HCT116 (cell line): Measurements from ENCODE around the gene PCNP. TPM values are rescaled to one million over a fixed set of nuclear protein-coding genes. Genes with fewer than 3 reads are reported as not detected.

Source experiments
- ATAC-seq: fragments of 200-7000 bp; cut with Tn5 transposase; 2 replicates; pipeline ENCODE4 v1.9.1; 2020; ENCODE audit warnings: mild to moderate bottlenecking, moderate library complexity
- BruUV-seq: library from RNA; stranded (reverse); fragments of 400-500 nt; replicated peaks from 2 replicates; lab custom pipeline; 2021; lab: Mats Ljungman, UMichigan
- CTCF ChIA-PET: fragments of 300-600 bp; sonication (Branson Sonifier 250); formaldehyde crosslinking; loops from one replicate; lab custom pipeline; 2021; ENCODE audit warnings: antibody characterized with exemption; lab: Charles Lee
- POLR2A ChIA-PET: fragments of 300-600, 350-600 bp; sonication (Branson Sonifier 250); formaldehyde crosslinking; loops from one replicate; lab custom pipeline; 2021; ENCODE audit warnings: antibody characterized with exemption; lab: Charles Lee
- RAD21 ChIA-PET, 2 experiments: fragments of 300-600 bp; sonication (Branson Sonifier 250); formaldehyde crosslinking; loops; one replicate each; lab custom pipeline; 2023; ENCODE audit warnings: low total read pairs in 2 of 2; ENCODE audit not compliant: uncharacterized antibody in 2 of 2, unreplicated experiment in 2 of 2, low non-redundant PET in 1 of 2; lab: Charles Lee
- DNase-seq: peaks from one replicate; pipeline ENCODE4 v3.0.0-alpha.2; 2010; ENCODE audit warnings: low read depth, low spot score
- H2AFZ ChIP-seq: fragments of 200-600 bp; shearing (Covaris generic), sonication (generic); 2 replicates; pipeline ENCODE4 v1.6.1; 2017; ENCODE audit warnings: low read depth, mixed run types, mixed read lengths, antibody characterized with exemption, low read length; ENCODE audit not compliant: poor library complexity, severe bottlenecking
- H3K27ac ChIP-seq: 2 replicates; pipeline ENCODE4 v1.5.1; 2012; ENCODE audit warnings: low read depth, low read length
- H3K27me3 ChIP-seq: fragments of 200-600 bp; sonication (generic); 2 replicates; pipeline ENCODE4 v1.6.1; 2016; ENCODE audit warnings: mixed run types, low read length, mixed read lengths; ENCODE audit not compliant: insufficient read depth
- H3K36me3 ChIP-seq, 2 experiments: fragments of 200-500 bp in 1 of 2; fragments of 200-600 bp in 1 of 2; sonication (Bioruptor generic) in 1 of 2; sonication (generic) in 1 of 2; 2 replicates each; pipeline versions ENCODE4 v1.5.1 to v1.6.1; 2014 to 2016; ENCODE audit warnings: low read length in 2 of 2, inconsistent platforms in 1 of 2, mixed read lengths in 1 of 2, mixed run types in 1 of 2; ENCODE audit not compliant: insufficient read depth in 2 of 2, control insufficient read depth in 1 of 2
- H3K4me1 ChIP-seq, 2 experiments: fragments of 200-600 bp in 1 of 2; sonication (generic) in 1 of 2; 2 replicates each; pipeline versions ENCODE4 v1.5.1 to v1.6.1; 2012 to 2017; ENCODE audit warnings: low read length in 2 of 2, inconsistent platforms in 1 of 2, mild to moderate bottlenecking in 1 of 2, mixed read lengths in 1 of 2, mixed run types in 1 of 2, moderate library complexity in 1 of 2; ENCODE audit not compliant: insufficient read depth in 2 of 2, control insufficient read depth in 1 of 2
- H3K4me2 ChIP-seq: fragments of 200-600 bp; sonication (generic); 2 replicates; pipeline ENCODE4 v1.6.1; 2017; ENCODE audit warnings: mixed run types, low read length, mixed read lengths
- H3K4me3 ChIP-seq, 2 experiments: fragments of 200-600 bp in 1 of 2; sonication (generic) in 1 of 2; replicated peaks in 1 of 2; 2 replicates each; pipeline ENCODE4 v1.5.1; 2011 to 2016; ENCODE audit warnings: low read length in 2 of 2, control low read depth in 1 of 2, low read depth in 1 of 2, mild to moderate bottlenecking in 1 of 2, mixed read lengths in 1 of 2, mixed run types in 1 of 2
- H3K79me2 ChIP-seq: fragments of 200-600 bp; sonication (generic); 2 replicates; pipeline ENCODE4 v1.6.1; 2017; ENCODE audit warnings: mild to moderate bottlenecking, mixed run types, low read length, moderate library complexity, mixed read lengths; ENCODE audit not compliant: insufficient read depth
- H3K9ac ChIP-seq: fragments of 200-600 bp; sonication (generic); 2 replicates; pipeline ENCODE4 v1.6.1; 2016; ENCODE audit warnings: low read length, mixed read lengths
- H3K9me2 ChIP-seq: fragments of 200-600 bp; sonication (generic), shearing (Covaris generic); 2 replicates; pipeline ENCODE4 v1.6.1; 2017; ENCODE audit warnings: mixed run types, mild to moderate bottlenecking, moderate library complexity; ENCODE audit not compliant: insufficient read depth
- H3K9me3 ChIP-seq, 2 experiments: fragments of 200-500 bp in 1 of 2; fragments of 200-600 bp in 1 of 2; sonication (Bioruptor generic) in 1 of 2; sonication (generic) in 1 of 2; 2 replicates each; pipeline ENCODE4 v1.6.1; 2014 to 2017; ENCODE audit warnings: low read length in 2 of 2, mixed read lengths in 2 of 2, inconsistent platforms in 1 of 2, low read depth in 1 of 2, mild to moderate bottlenecking in 1 of 2, mixed run types in 1 of 2, moderate library complexity in 1 of 2; ENCODE audit not compliant: control insufficient read depth in 1 of 2, insufficient read depth in 1 of 2
- H4K20me1 ChIP-seq: fragments of 200-600 bp; sonication (generic), shearing (Covaris generic); 2 replicates; pipeline ENCODE4 v1.6.1; 2017; ENCODE audit warnings: mixed run types, mild to moderate bottlenecking, moderate library complexity; ENCODE audit not compliant: insufficient read depth
- CEBPB ChIP-seq: IDR thresholded peaks from 2 replicates; pipeline ENCODE4 v1.6.1; 2012; ENCODE audit warnings: low read depth
- EGR1 ChIP-seq: IDR thresholded peaks from 2 replicates; pipeline ENCODE4 v1.6.1; 2012; ENCODE audit warnings: low read depth
- ELF1 ChIP-seq: IDR thresholded peaks from 2 replicates; pipeline ENCODE4 v1.6.1; 2012; ENCODE audit warnings: low read depth, borderline replicate concordance
- EZH2 ChIP-seq: fragments of 200-600 bp; sonication (generic); IDR thresholded peaks from 2 replicates; pipeline ENCODE4 v1.6.1; 2017; ENCODE audit warnings: antibody characterized with exemption, mixed run types
- EZH2phosphoT487 ChIP-seq: fragments of 200-600 bp; IDR thresholded peaks from 2 replicates; pipeline ENCODE4 v1.6.1; 2018; ENCODE audit warnings: antibody characterized with exemption, borderline replicate concordance
- FOSL1 ChIP-seq: IDR thresholded peaks from 2 replicates; pipeline ENCODE4 v1.6.1; 2012; ENCODE audit warnings: low read depth
- JUND ChIP-seq: IDR thresholded peaks from 2 replicates; pipeline ENCODE4 v1.6.1; 2012
- POLR2AphosphoS5 ChIP-seq: IDR thresholded peaks from 2 replicates; pipeline ENCODE4 v1.6.1; 2011; ENCODE audit warnings: mild to moderate bottlenecking, low read depth, low read length, moderate library complexity
- RAD21 ChIP-seq: IDR thresholded peaks from 2 replicates; pipeline ENCODE4 v1.6.1; 2012; ENCODE audit warnings: low read depth, mild to moderate bottlenecking
- SIN3A ChIP-seq: IDR thresholded peaks from 2 replicates; pipeline ENCODE4 v1.6.1; 2012; ENCODE audit warnings: low read depth
- SRF ChIP-seq: IDR thresholded peaks from 2 replicates; pipeline ENCODE4 v1.6.1; 2012; ENCODE audit warnings: low read depth
- TCF7L2 ChIP-seq: IDR thresholded peaks from 2 replicates; pipeline ENCODE4 v1.7.0; 2011; ENCODE audit warnings: borderline replicate concordance, inconsistent platforms; ENCODE audit not compliant: insufficient read depth, insufficient read length; ENCODE audit errors: extremely low read depth
- YY1 ChIP-seq: IDR thresholded peaks from 2 replicates; pipeline ENCODE4 v1.6.1; 2011; ENCODE audit warnings: low read length, low read depth, moderate library complexity, mild to moderate bottlenecking; ENCODE audit not compliant: insufficient replicate concordance; ENCODE audit errors: extremely low read depth
- ZFX ChIP-seq: fragments of 450-650 bp; IDR thresholded peaks from 2 replicates; pipeline ENCODE4 v1.6.1; 2017
- ZNF274 ChIP-seq: fragments of 200-500 bp; sonication (Bioruptor generic); IDR thresholded peaks from 2 replicates; pipeline ENCODE4 v1.6.1; 2014; ENCODE audit warnings: mild to moderate bottlenecking, low read depth, low read length, inconsistent platforms
- intact Hi-C: fragments of 100-400 bp; cut with micrococcal nuclease; formaldehyde crosslinking; loops from 2 replicates; pipeline ENCODE4 v1.10.0; 2022
- total RNA-seq: library from RNA; stranded (reverse); gene quantifications from one replicate; pipeline ENCODE4 v1.2.1, GENCODE V29; 2021; ENCODE audit not compliant: unreplicated experiment
- TF ChIP-seq, protein P1 (sequence below): IDR thresholded peaks from 2 replicates; pipeline ENCODE4 v1.6.1; 2012
- TF ChIP-seq, protein P2 (sequence below): IDR thresholded peaks from 2 replicates; pipeline ENCODE4 v1.6.1; 2012
- TF ChIP-seq, protein P3 (sequence below): IDR thresholded peaks from 2 replicates; pipeline ENCODE4 v1.6.1; 2011; ENCODE audit warnings: mild to moderate bottlenecking, low read length, moderate library complexity; ENCODE audit not compliant: insufficient replicate concordance; ENCODE audit errors: extremely low read depth

PCNP gene
- total RNA-seq, 1 experiment from 2014 or later: 177 TPM

GRCh38 chr3:101574388-101575112 lies 570 bp downstream of the PCNP start:
- Histone ChIP-seq H3K27ac (peak overlapping the region; percentile 91), H3K79me2 (peaks cover 55% of the 10 kb centered on the region), H3K9me3 (no peaks in the 10 kb centered on the region), H3K4me3 (peak overlapping the region; percentile 81 to 95), H3K36me3 (peaks cover 5 to 24% of the 10 kb centered on the region in 2 experiments), H3K9me2 (no peaks in the 10 kb centered on the region), H3K27me3 (no peaks in the 10 kb centered on the region), H3K4me2 (peak overlapping the region; percentile 70), H3K9ac (peak overlapping the region; percentile 93), H3K4me1 (peaks cover 11 to 24% of the 10 kb centered on the region in 2 experiments), H2AFZ (no peak overlapping the region), H4K20me1 (peaks cover 9% of the 10 kb centered on the region)
- TSS peak; percentile 54 for BruUV-seq
- TF ChIP-seq SRF (no peak), ZFX (peak; percentile 99), RAD21 (no peak), TCF7L2 (peak; percentile 18), ZNF274 (no peak), JUND (no peak), EZH2 (no peak), EGR1 (no peak)
- CTCF ChIA-PET: interaction anchor here (1.0 to 1.3 kb wide), 4 partner anchors 13 to 134 kb away, joined by 3 to 8 read pairs (median 6); partner anchors contain the start of gene TRMT10C
- peak; percentile 66 for ATAC-seq
- no peak for DNase-seq
- POLR2A ChIA-PET: interaction anchor here (1.0 to 1.5 kb wide), 3 partner anchors 11 to 103 kb away, joined by 4 to 11 read pairs (median 6); partner anchors contain the start of genes TRMT10C and ZBTB11
- RAD21 ChIA-PET: interaction anchor here in 1 of 2 experiments (1.2 kb wide), 1 partner anchor 103 kb away, joined by 4 read pairs; the partner anchor contains the start of gene ZBTB11
- intact Hi-C loops: no loop called here

DNA sequence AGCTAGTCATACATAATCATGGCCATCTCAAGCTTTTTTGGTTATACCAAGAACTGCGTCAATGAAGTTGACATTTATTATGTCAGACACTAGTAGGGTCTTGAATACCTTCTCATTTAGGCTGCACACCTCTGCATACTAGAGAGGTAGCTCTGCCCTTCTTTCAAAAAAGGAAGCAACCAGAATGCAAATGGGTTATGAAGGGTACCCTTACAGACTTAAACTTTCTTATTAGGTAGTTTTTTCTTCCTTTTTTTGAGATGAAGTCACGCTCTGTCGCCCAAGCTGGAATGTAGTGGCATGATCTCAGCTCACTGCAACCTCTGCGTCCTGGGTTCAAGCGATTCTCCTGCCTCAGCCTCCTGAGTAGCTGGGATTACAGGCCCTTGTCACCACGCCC lies 3.3 kb downstream of the PCNP start:
- TSS peak; percentile 1 for BruUV-seq
- DNase-seq (no peak), ATAC-seq (no peak)
- POLR2A ChIA-PET: no interaction called here
- Histone ChIP-seq H3K4me3 (no peak overlapping the region), H3K79me2 (peaks cover 83% of the 10 kb centered on the region), H3K9me3 (no peaks in the 10 kb centered on the region), H4K20me1 (peaks cover 16% of the 10 kb centered on the region), H3K4me1 (peaks cover 11 to 18% of the 10 kb centered on the region in 2 experiments), H3K9ac (no peak overlapping the region), H3K27ac (no peak overlapping the region), H3K27me3 (no peaks in the 10 kb centered on the region), H2AFZ (no peak overlapping the region), H3K9me2 (no peaks in the 10 kb centered on the region), H3K4me2 (no peak overlapping the region), H3K36me3 (peaks cover 17 to 28% of the 10 kb centered on the region in 2 experiments)
- CTCF ChIA-PET: no interaction called here
- intact Hi-C loops: no loop called here
- TF ChIP-seq SIN3A: no peak
- TF ChIP-seq EZH2phosphoT487: no peak
- no peak for TF ChIP-seq RAD21
- TF ChIP-seq, protein P1, sequence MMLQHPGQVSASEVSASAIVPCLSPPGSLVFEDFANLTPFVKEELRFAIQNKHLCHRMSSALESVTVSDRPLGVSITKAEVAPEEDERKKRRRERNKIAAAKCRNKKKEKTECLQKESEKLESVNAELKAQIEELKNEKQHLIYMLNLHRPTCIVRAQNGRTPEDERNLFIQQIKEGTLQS: no peak
- no peak for TF ChIP-seq ELF1
- TF ChIP-seq, protein P2, sequence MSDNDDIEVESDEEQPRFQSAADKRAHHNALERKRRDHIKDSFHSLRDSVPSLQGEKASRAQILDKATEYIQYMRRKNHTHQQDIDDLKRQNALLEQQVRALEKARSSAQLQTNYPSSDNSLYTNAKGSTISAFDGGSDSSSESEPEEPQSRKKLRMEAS: no peak
- TF ChIP-seq YY1: no peak
- TF ChIP-seq CEBPB: no peak
- TF ChIP-seq FOSL1: no peak
- no peak for TF ChIP-seq TCF7L2
- TF ChIP-seq, protein P3, sequence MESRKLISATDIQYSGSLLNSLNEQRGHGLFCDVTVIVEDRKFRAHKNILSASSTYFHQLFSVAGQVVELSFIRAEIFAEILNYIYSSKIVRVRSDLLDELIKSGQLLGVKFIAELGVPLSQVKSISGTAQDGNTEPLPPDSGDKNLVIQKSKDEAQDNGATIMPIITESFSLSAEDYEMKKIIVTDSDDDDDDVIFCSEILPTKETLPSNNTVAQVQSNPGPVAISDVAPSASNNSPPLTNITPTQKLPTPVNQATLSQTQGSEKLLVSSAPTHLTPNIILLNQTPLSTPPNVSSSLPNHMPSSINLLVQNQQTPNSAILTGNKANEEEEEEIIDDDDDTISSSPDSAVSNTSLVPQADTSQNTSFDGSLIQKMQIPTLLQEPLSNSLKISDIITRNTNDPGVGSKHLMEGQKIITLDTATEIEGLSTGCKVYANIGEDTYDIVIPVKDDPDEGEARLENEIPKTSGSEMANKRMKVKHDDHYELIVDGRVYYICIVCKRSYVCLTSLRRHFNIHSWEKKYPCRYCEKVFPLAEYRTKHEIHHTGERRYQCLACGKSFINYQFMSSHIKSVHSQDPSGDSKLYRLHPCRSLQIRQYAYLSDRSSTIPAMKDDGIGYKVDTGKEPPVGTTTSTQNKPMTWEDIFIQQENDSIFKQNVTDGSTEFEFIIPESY: no peak
- no peak for TF ChIP-seq POLR2AphosphoS5
- RAD21 ChIA-PET: no interaction called here
